Measurements from ENCODE around the gene CSNK2A1. TPM values are rescaled to one million over a fixed set of nuclear protein-coding genes. Genes with fewer than 3 reads are reported as not detected.
"Not testable (repeated sequence)": the region's sequence is repeated elsewhere in the genome, so short reads cannot be mapped to it uniquely, and the experiment has no call there.

CSNK2A1 gene
- total and polyA plus RNA-seq, 4 donors = 17.0 to 60.3 (median 39.7) TPM

DNA sequence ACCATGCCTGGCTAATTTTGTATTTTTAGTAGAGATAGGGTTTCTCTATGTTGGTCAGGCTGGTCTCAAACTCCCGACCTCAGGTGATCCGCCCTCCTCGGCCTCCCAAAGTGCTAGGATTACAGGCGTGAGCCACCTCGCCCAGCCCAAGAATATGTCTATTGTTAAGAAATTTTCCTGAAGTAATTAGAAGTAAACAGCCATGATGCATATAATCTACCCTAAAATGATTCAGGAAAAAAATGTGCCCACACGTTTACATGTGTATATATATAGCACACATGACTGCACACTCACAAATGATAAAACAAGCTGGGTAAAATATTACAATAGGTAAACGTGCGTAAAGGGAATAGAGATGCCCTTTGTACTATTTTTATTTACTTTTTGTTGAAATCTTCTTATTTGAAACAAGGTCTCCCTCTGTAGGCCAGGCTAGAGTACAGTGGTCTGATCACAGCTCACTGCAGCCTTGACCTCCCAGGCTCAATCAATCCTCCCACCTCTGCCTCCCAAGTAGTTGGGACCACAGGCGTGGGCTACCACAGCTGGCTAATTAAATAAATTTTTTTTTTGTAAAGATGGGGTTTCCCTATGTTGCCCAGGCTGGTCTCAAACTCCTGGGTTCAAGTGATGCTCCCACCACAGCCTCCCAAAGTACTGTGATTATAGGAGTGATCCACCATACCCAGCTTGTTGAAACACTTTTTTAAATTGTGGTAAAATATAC, 33.1 kb downstream of the CSNK2A1 start:
- not testable (repeated sequence) for H3K9ac ChIP-seq (ENCODE audit: low read depth in 1 of 2, low read length in 2 of 2); H3K9me3 ChIP-seq (ENCODE audit: control insufficient read depth in 4 of 4, low read length in 3 of 4); H3K27me3 ChIP-seq (ENCODE audit: control insufficient read depth in 4 of 4, insufficient read depth in 4 of 4, low read length in 3 of 4); H3K4me3 ChIP-seq (ENCODE audit: low read depth in 1 of 3, low read length in 3 of 3); DNase-seq (ENCODE audit: low spot score)
- peak overlapping the region in 1 of 2 donors; percentile 20 for H3K27ac ChIP-seq (ENCODE audit: low read depth in 1 of 2, low read length in 2 of 2)
- H3K4me1 ChIP-seq (ENCODE audit: control insufficient read depth in 4 of 4, insufficient read depth in 4 of 4, low read length in 3 of 4) = peaks cover 11 to 31% (median 26%) of the 10 kb centered on the region in 4 donors
- TF ChIP-seq, protein P1, sequence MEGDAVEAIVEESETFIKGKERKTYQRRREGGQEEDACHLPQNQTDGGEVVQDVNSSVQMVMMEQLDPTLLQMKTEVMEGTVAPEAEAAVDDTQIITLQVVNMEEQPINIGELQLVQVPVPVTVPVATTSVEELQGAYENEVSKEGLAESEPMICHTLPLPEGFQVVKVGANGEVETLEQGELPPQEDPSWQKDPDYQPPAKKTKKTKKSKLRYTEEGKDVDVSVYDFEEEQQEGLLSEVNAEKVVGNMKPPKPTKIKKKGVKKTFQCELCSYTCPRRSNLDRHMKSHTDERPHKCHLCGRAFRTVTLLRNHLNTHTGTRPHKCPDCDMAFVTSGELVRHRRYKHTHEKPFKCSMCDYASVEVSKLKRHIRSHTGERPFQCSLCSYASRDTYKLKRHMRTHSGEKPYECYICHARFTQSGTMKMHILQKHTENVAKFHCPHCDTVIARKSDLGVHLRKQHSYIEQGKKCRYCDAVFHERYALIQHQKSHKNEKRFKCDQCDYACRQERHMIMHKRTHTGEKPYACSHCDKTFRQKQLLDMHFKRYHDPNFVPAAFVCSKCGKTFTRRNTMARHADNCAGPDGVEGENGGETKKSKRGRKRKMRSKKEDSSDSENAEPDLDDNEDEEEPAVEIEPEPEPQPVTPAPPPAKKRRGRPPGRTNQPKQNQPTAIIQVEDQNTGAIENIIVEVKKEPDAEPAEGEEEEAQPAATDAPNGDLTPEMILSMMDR (IDR thresholded peaks at IDR 0.05; ENCODE audit: low read depth, low read length, missing input control) = peak; percentile 43
- TF ChIP-seq FOXA1 (IDR thresholded peaks at IDR 0.05) (peak; percentile 38), JUND (IDR thresholded peaks at IDR 0.05) (peak; percentile 28 to 38), SP1 (IDR thresholded peaks at IDR 0.05) (peak; percentile 75), NR2F2 (IDR thresholded peaks at IDR 0.05) (peak; percentile 53), HNF4A (conservative IDR thresholded peaks at IDR 0.05) (peak; percentile 90 to 94), RXRA (IDR thresholded peaks at IDR 0.05) (peak; percentile 68 to 69), RAD21 (IDR thresholded peaks at IDR 0.05) (peak; percentile 68 to 77), FOXA2 (IDR thresholded peaks at IDR 0.05) (peak; percentile 54), HNF4G (IDR thresholded peaks at IDR 0.05) (peak; percentile 76)
- TF ChIP-seq, protein P2, sequence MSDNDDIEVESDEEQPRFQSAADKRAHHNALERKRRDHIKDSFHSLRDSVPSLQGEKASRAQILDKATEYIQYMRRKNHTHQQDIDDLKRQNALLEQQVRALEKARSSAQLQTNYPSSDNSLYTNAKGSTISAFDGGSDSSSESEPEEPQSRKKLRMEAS (IDR thresholded peaks at IDR 0.05) = peak; percentile 26
- 59% methylated on average over 9 of the region's 9 CpGs for whole genome bisulfite sequencing
- H3K36me3 ChIP-seq (ENCODE audit: control insufficient read depth in 4 of 4, insufficient read depth in 3 of 4, low read depth in 1 of 4, low read length in 3 of 4) = peaks cover 0 to 13% (median 3%) of the 10 kb centered on the region in 4 donors

DNA sequence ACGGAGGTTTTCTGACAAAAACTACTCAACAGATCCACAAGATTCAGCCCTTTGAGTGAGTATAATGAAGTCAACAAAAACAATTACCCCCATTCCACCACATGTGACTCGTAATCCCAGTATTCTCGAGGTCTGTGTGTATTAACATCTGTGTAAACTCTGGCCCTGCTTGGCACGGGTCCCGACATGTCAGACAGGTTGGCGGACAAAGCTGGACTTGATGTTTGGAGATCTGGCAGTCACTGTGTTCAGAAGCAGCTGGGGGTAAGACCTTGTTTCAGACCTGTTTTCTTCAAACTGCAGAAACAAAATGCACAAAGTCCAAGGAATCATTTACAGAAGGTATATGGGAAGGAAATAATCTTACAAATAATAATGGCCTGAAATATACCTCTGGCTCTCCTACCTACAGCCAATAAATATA, 35.2 kb downstream of the CSNK2A1 start:
- not testable (repeated sequence) for H3K9ac ChIP-seq (ENCODE audit: low read depth in 1 of 2, low read length in 2 of 2); H3K9me3 ChIP-seq (ENCODE audit: control insufficient read depth in 4 of 4, low read length in 3 of 4); DNase-seq (ENCODE audit: low spot score); H3K27ac ChIP-seq (ENCODE audit: low read depth in 1 of 2, low read length in 2 of 2); H3K4me3 ChIP-seq (ENCODE audit: low read depth in 1 of 3, low read length in 3 of 3); H3K27me3 ChIP-seq (ENCODE audit: control insufficient read depth in 4 of 4, insufficient read depth in 4 of 4, low read length in 3 of 4)
- H3K36me3 ChIP-seq (ENCODE audit: control insufficient read depth in 4 of 4, insufficient read depth in 3 of 4, low read depth in 1 of 4, low read length in 3 of 4) = peaks cover under 1 to 19% (median 5%) of the 10 kb centered on the region in 4 donors
- H3K4me1 ChIP-seq (ENCODE audit: control insufficient read depth in 4 of 4, insufficient read depth in 4 of 4, low read length in 3 of 4) = peaks cover 12 to 34% (median 29%) of the 10 kb centered on the region in 4 donors
- TF ChIP-seq SP1 (IDR thresholded peaks at IDR 0.05) (peak; percentile 46), RAD21 (IDR thresholded peaks at IDR 0.05) (peak in 1 of 2 donors; percentile 19), HNF4A (conservative IDR thresholded peaks at IDR 0.05) (peak in 1 of 2 donors; percentile 30), RXRA (IDR thresholded peaks at IDR 0.05) (peak; percentile 51 to 66)
- TF ChIP-seq, protein P2 (IDR thresholded peaks at IDR 0.05) = peak; percentile 18
- WGBS = 25% methylated on average over 6 of the region's 6 CpGs

DNA sequence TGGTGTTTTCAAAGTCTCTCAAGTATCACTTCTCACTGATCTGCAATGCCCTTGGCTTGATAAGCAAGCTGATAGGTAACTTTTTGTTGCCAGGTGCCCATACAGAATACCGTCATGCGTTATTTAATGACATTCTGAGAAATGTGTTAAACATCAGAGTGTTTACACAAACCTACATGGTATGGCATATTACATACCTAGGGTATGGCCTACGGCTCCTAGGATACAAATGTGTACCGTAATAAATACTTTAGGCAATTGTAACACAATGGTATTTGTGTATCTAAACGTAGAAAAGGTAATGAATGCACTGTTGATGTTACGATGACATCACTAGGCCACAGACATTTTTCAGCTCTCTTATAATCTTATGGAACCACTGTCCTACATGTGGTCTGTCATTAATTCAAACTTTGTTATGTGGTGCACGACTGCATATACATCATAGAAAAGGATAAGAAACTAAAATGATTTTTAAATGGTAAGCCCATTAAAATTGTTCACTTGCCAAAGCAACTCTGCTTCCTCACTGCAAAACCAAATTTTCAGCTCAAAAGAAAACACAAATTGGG, 35.7 kb downstream of the CSNK2A1 start:
- H3K4me3 ChIP-seq (ENCODE audit: low read depth in 1 of 3, low read length in 3 of 3) = no peak overlapping the region
- WGBS = 90% methylated on average over 7 of the region's 7 CpGs
- no peak for DNase-seq (ENCODE audit: low spot score)
- H3K36me3 ChIP-seq (ENCODE audit: control insufficient read depth in 4 of 4, insufficient read depth in 3 of 4, low read depth in 1 of 4, low read length in 3 of 4) = peaks cover 3 to 24% (median 11%) of the 10 kb centered on the region in 4 donors
- TF ChIP-seq, protein P3, sequence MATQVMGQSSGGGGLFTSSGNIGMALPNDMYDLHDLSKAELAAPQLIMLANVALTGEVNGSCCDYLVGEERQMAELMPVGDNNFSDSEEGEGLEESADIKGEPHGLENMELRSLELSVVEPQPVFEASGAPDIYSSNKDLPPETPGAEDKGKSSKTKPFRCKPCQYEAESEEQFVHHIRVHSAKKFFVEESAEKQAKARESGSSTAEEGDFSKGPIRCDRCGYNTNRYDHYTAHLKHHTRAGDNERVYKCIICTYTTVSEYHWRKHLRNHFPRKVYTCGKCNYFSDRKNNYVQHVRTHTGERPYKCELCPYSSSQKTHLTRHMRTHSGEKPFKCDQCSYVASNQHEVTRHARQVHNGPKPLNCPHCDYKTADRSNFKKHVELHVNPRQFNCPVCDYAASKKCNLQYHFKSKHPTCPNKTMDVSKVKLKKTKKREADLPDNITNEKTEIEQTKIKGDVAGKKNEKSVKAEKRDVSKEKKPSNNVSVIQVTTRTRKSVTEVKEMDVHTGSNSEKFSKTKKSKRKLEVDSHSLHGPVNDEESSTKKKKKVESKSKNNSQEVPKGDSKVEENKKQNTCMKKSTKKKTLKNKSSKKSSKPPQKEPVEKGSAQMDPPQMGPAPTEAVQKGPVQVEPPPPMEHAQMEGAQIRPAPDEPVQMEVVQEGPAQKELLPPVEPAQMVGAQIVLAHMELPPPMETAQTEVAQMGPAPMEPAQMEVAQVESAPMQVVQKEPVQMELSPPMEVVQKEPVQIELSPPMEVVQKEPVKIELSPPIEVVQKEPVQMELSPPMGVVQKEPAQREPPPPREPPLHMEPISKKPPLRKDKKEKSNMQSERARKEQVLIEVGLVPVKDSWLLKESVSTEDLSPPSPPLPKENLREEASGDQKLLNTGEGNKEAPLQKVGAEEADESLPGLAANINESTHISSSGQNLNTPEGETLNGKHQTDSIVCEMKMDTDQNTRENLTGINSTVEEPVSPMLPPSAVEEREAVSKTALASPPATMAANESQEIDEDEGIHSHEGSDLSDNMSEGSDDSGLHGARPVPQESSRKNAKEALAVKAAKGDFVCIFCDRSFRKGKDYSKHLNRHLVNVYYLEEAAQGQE (IDR thresholded peaks at IDR 0.05) = no peak
- TF ChIP-seq JUND (IDR thresholded peaks at IDR 0.05) (no peak), TAF1 (conservative IDR thresholded peaks at IDR 0.05) (no peak), FOXA2 (IDR thresholded peaks at IDR 0.05) (no peak), HNF4G (IDR thresholded peaks at IDR 0.05) (no peak), RAD21 (IDR thresholded peaks at IDR 0.05) (no peak), EGR1 (IDR thresholded peaks at IDR 0.05; ENCODE audit: low read depth in 2 of 2) (no peak), GABPA (IDR thresholded peaks at IDR 0.05 in 1 of 2, conservative IDR thresholded peaks at IDR 0.05 in 1 of 2) (no peak), RXRA (IDR thresholded peaks at IDR 0.05) (no peak)
- TF ChIP-seq, protein P4, sequence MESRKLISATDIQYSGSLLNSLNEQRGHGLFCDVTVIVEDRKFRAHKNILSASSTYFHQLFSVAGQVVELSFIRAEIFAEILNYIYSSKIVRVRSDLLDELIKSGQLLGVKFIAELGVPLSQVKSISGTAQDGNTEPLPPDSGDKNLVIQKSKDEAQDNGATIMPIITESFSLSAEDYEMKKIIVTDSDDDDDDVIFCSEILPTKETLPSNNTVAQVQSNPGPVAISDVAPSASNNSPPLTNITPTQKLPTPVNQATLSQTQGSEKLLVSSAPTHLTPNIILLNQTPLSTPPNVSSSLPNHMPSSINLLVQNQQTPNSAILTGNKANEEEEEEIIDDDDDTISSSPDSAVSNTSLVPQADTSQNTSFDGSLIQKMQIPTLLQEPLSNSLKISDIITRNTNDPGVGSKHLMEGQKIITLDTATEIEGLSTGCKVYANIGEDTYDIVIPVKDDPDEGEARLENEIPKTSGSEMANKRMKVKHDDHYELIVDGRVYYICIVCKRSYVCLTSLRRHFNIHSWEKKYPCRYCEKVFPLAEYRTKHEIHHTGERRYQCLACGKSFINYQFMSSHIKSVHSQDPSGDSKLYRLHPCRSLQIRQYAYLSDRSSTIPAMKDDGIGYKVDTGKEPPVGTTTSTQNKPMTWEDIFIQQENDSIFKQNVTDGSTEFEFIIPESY (IDR thresholded peaks at IDR 0.05) = no peak
- H3K27ac ChIP-seq (ENCODE audit: low read depth in 1 of 2, low read length in 2 of 2) = no peak overlapping the region
- peaks cover 12 to 34% (median 29%) of the 10 kb centered on the region in 4 donors for H3K4me1 ChIP-seq (ENCODE audit: control insufficient read depth in 4 of 4, insufficient read depth in 4 of 4, low read length in 3 of 4)
- H3K9me3 ChIP-seq (ENCODE audit: control insufficient read depth in 4 of 4, low read length in 3 of 4) = no peaks in the 10 kb centered on the region
- no peaks in the 10 kb centered on the region for H3K27me3 ChIP-seq (ENCODE audit: control insufficient read depth in 4 of 4, insufficient read depth in 4 of 4, low read length in 3 of 4)
- no peak overlapping the region for H3K9ac ChIP-seq (ENCODE audit: low read depth in 1 of 2, low read length in 2 of 2)
